HCT116 (cell line): ENCODE data around the gene FBXO40. TPM values are rescaled to one million over a fixed set of nuclear protein-coding genes. Genes with fewer than 3 reads are reported as not detected.

Experiments used
- ATAC-seq: fragments of 200-7000 bp; cut with Tn5 transposase; 2 replicates; pipeline ENCODE4 v1.9.1; 2020; ENCODE audit warnings: mild to moderate bottlenecking, moderate library complexity
- BruUV-seq: library from RNA; stranded (reverse); fragments of 400-500 nt; replicated peaks from 2 replicates; lab custom pipeline; 2021; lab: Mats Ljungman, UMichigan
- CTCF ChIA-PET: fragments of 300-600 bp; sonication (Branson Sonifier 250); formaldehyde crosslinking; loops from one replicate; lab custom pipeline; 2021; ENCODE audit warnings: antibody characterized with exemption; lab: Charles Lee
- POLR2A ChIA-PET: fragments of 300-600, 350-600 bp; sonication (Branson Sonifier 250); formaldehyde crosslinking; loops from one replicate; lab custom pipeline; 2021; ENCODE audit warnings: antibody characterized with exemption; lab: Charles Lee
- RAD21 ChIA-PET, 2 experiments: fragments of 300-600 bp; sonication (Branson Sonifier 250); formaldehyde crosslinking; loops; one replicate each; lab custom pipeline; 2023; ENCODE audit warnings: low total read pairs in 2 of 2; ENCODE audit not compliant: uncharacterized antibody in 2 of 2, unreplicated experiment in 2 of 2, low non-redundant PET in 1 of 2; lab: Charles Lee
- DNase-seq: peaks from one replicate; pipeline ENCODE4 v3.0.0-alpha.2; 2010; ENCODE audit warnings: low read depth, low spot score
- H2AFZ ChIP-seq: fragments of 200-600 bp; shearing (Covaris generic), sonication (generic); 2 replicates; pipeline ENCODE4 v1.6.1; 2017; ENCODE audit warnings: low read depth, mixed run types, mixed read lengths, antibody characterized with exemption, low read length; ENCODE audit not compliant: poor library complexity, severe bottlenecking
- H3K27ac ChIP-seq: 2 replicates; pipeline ENCODE4 v1.5.1; 2012; ENCODE audit warnings: low read depth, low read length
- H3K27me3 ChIP-seq: fragments of 200-600 bp; sonication (generic); 2 replicates; pipeline ENCODE4 v1.6.1; 2016; ENCODE audit warnings: mixed run types, low read length, mixed read lengths; ENCODE audit not compliant: insufficient read depth
- H3K36me3 ChIP-seq, 2 experiments: fragments of 200-500 bp in 1 of 2; fragments of 200-600 bp in 1 of 2; sonication (Bioruptor generic) in 1 of 2; sonication (generic) in 1 of 2; 2 replicates each; pipeline versions ENCODE4 v1.5.1 to v1.6.1; 2014 to 2016; ENCODE audit warnings: low read length in 2 of 2, inconsistent platforms in 1 of 2, mixed read lengths in 1 of 2, mixed run types in 1 of 2; ENCODE audit not compliant: insufficient read depth in 2 of 2, control insufficient read depth in 1 of 2
- H3K4me1 ChIP-seq, 2 experiments: fragments of 200-600 bp in 1 of 2; sonication (generic) in 1 of 2; 2 replicates each; pipeline versions ENCODE4 v1.5.1 to v1.6.1; 2012 to 2017; ENCODE audit warnings: low read length in 2 of 2, inconsistent platforms in 1 of 2, mild to moderate bottlenecking in 1 of 2, mixed read lengths in 1 of 2, mixed run types in 1 of 2, moderate library complexity in 1 of 2; ENCODE audit not compliant: insufficient read depth in 2 of 2, control insufficient read depth in 1 of 2
- H3K4me2 ChIP-seq: fragments of 200-600 bp; sonication (generic); 2 replicates; pipeline ENCODE4 v1.6.1; 2017; ENCODE audit warnings: mixed run types, low read length, mixed read lengths
- H3K4me3 ChIP-seq, 2 experiments: fragments of 200-600 bp in 1 of 2; sonication (generic) in 1 of 2; replicated peaks in 1 of 2; 2 replicates each; pipeline ENCODE4 v1.5.1; 2011 to 2016; ENCODE audit warnings: low read length in 2 of 2, control low read depth in 1 of 2, low read depth in 1 of 2, mild to moderate bottlenecking in 1 of 2, mixed read lengths in 1 of 2, mixed run types in 1 of 2
- H3K79me2 ChIP-seq: fragments of 200-600 bp; sonication (generic); 2 replicates; pipeline ENCODE4 v1.6.1; 2017; ENCODE audit warnings: mild to moderate bottlenecking, mixed run types, low read length, moderate library complexity, mixed read lengths; ENCODE audit not compliant: insufficient read depth
- H3K9ac ChIP-seq: fragments of 200-600 bp; sonication (generic); 2 replicates; pipeline ENCODE4 v1.6.1; 2016; ENCODE audit warnings: low read length, mixed read lengths
- H3K9me2 ChIP-seq: fragments of 200-600 bp; sonication (generic), shearing (Covaris generic); 2 replicates; pipeline ENCODE4 v1.6.1; 2017; ENCODE audit warnings: mixed run types, mild to moderate bottlenecking, moderate library complexity; ENCODE audit not compliant: insufficient read depth
- H3K9me3 ChIP-seq, 2 experiments: fragments of 200-500 bp in 1 of 2; fragments of 200-600 bp in 1 of 2; sonication (Bioruptor generic) in 1 of 2; sonication (generic) in 1 of 2; 2 replicates each; pipeline ENCODE4 v1.6.1; 2014 to 2017; ENCODE audit warnings: low read length in 2 of 2, mixed read lengths in 2 of 2, inconsistent platforms in 1 of 2, low read depth in 1 of 2, mild to moderate bottlenecking in 1 of 2, mixed run types in 1 of 2, moderate library complexity in 1 of 2; ENCODE audit not compliant: control insufficient read depth in 1 of 2, insufficient read depth in 1 of 2
- H4K20me1 ChIP-seq: fragments of 200-600 bp; sonication (generic), shearing (Covaris generic); 2 replicates; pipeline ENCODE4 v1.6.1; 2017; ENCODE audit warnings: mixed run types, mild to moderate bottlenecking, moderate library complexity; ENCODE audit not compliant: insufficient read depth
- ATF3 ChIP-seq: IDR thresholded peaks from 2 replicates; pipeline ENCODE4 v1.6.1; 2012
- CBX3 ChIP-seq: IDR thresholded peaks from 2 replicates; pipeline ENCODE4 v1.6.1; 2012; ENCODE audit warnings: low read depth
- EGR1 ChIP-seq: IDR thresholded peaks from 2 replicates; pipeline ENCODE4 v1.6.1; 2012; ENCODE audit warnings: low read depth
- ELF1 ChIP-seq: IDR thresholded peaks from 2 replicates; pipeline ENCODE4 v1.6.1; 2012; ENCODE audit warnings: low read depth, borderline replicate concordance
- FOSL1 ChIP-seq: IDR thresholded peaks from 2 replicates; pipeline ENCODE4 v1.6.1; 2012; ENCODE audit warnings: low read depth
- JUND ChIP-seq: IDR thresholded peaks from 2 replicates; pipeline ENCODE4 v1.6.1; 2012
- POLR2AphosphoS5 ChIP-seq: IDR thresholded peaks from 2 replicates; pipeline ENCODE4 v1.6.1; 2011; ENCODE audit warnings: mild to moderate bottlenecking, low read depth, low read length, moderate library complexity
- SRF ChIP-seq: IDR thresholded peaks from 2 replicates; pipeline ENCODE4 v1.6.1; 2012; ENCODE audit warnings: low read depth
- TCF7L2 ChIP-seq: IDR thresholded peaks from 2 replicates; pipeline ENCODE4 v1.7.0; 2011; ENCODE audit warnings: borderline replicate concordance, inconsistent platforms; ENCODE audit not compliant: insufficient read depth, insufficient read length; ENCODE audit errors: extremely low read depth
- YY1 ChIP-seq: IDR thresholded peaks from 2 replicates; pipeline ENCODE4 v1.6.1; 2011; ENCODE audit warnings: low read length, low read depth, moderate library complexity, mild to moderate bottlenecking; ENCODE audit not compliant: insufficient replicate concordance; ENCODE audit errors: extremely low read depth
- intact Hi-C: fragments of 100-400 bp; cut with micrococcal nuclease; formaldehyde crosslinking; loops from 2 replicates; pipeline ENCODE4 v1.10.0; 2022
- total RNA-seq: library from RNA; stranded (reverse); gene quantifications from one replicate; pipeline ENCODE4 v1.2.1, GENCODE V29; 2021; ENCODE audit not compliant: unreplicated experiment
- TF ChIP-seq, protein P1 (sequence below), 3 experiments: fragments of 200-600 bp in 1 of 3; sonication (generic) in 1 of 3; IDR thresholded peaks in 2 of 3; conservative IDR thresholded peaks in 1 of 3; 2 replicates each; pipeline ENCODE4 v1.5.1; 2012 to 2017; ENCODE audit warnings: low read depth in 2 of 3, low read length in 2 of 3, antibody characterized with exemption in 1 of 3, borderline replicate concordance in 1 of 3, control low read depth in 1 of 3, mild to moderate bottlenecking in 1 of 3, mixed read lengths in 1 of 3, mixed run types in 1 of 3, moderate library complexity in 1 of 3; ENCODE audit not compliant: insufficient read depth in 1 of 3
- TF ChIP-seq, protein P2 (sequence below): IDR thresholded peaks from 2 replicates; pipeline ENCODE4 v1.6.1; 2011; ENCODE audit warnings: mild to moderate bottlenecking, low read length, moderate library complexity; ENCODE audit not compliant: insufficient replicate concordance; ENCODE audit errors: extremely low read depth

The FBXO40 gene
- total RNA-seq, 1 experiment from 2014 or later, result not detected

DNA sequence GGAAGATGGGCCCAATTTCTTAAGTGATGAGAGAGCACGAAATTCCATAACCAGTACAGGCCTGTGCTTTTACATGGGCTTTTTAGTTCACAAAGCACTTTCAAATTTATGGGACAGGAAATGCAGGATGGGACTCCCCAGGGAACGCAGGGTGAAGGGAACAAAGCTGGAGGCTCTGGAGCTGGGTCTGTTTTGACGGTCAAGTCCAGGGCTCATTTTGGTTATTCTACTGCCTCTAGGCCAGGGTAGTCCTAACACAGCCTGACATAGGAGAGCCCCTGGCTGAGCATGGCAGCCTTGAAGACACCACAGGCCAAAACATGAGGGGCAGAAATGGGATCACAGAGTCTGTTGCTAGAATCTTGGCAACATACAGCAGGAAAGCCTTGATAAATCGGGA, 34.0 kb downstream of the FBXO40 start:
- H3K9ac ChIP-seq, result no peak overlapping the region
- intact Hi-C loops, result no loop called here

GRCh38 chr3:121627622-121628021, 34.4 kb downstream of the FBXO40 start:
- Histone ChIP-seq H3K4me3 (no peak overlapping the region), H3K4me2 (no peak overlapping the region), H3K9me2 (no peaks in the 10 kb centered on the region), H3K36me3 (no peaks in the 10 kb centered on the region), H2AFZ (no peak overlapping the region), H3K27ac (no peak overlapping the region), H3K9me3 (no peaks in the 10 kb centered on the region), H4K20me1 (no peaks in the 10 kb centered on the region), H3K4me1 (no peaks in the 10 kb centered on the region), H3K79me2 (no peaks in the 10 kb centered on the region), H3K27me3 (no peaks in the 10 kb centered on the region), H3K9ac (no peak overlapping the region)
- no peak for DNase-seq
- no TSS peak for BruUV-seq
- ATAC-seq, result no peak
- POLR2A ChIA-PET, result no interaction called here
- CTCF ChIA-PET, result no interaction called here
- RAD21 ChIA-PET, result no interaction called here
- intact Hi-C loops, result no loop called here
- TF ChIP-seq, protein P1, sequence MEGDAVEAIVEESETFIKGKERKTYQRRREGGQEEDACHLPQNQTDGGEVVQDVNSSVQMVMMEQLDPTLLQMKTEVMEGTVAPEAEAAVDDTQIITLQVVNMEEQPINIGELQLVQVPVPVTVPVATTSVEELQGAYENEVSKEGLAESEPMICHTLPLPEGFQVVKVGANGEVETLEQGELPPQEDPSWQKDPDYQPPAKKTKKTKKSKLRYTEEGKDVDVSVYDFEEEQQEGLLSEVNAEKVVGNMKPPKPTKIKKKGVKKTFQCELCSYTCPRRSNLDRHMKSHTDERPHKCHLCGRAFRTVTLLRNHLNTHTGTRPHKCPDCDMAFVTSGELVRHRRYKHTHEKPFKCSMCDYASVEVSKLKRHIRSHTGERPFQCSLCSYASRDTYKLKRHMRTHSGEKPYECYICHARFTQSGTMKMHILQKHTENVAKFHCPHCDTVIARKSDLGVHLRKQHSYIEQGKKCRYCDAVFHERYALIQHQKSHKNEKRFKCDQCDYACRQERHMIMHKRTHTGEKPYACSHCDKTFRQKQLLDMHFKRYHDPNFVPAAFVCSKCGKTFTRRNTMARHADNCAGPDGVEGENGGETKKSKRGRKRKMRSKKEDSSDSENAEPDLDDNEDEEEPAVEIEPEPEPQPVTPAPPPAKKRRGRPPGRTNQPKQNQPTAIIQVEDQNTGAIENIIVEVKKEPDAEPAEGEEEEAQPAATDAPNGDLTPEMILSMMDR (IDR thresholded peaks at IDR 0.05 in 2 of 3, conservative IDR thresholded peaks at IDR 0.05 in 1 of 3; ENCODE audit: borderline replicate concordance in 1 of 3, insufficient read depth in 1 of 3, low read depth in 2 of 3, low read length in 2 of 3), result no peak
- TF ChIP-seq, protein P2, sequence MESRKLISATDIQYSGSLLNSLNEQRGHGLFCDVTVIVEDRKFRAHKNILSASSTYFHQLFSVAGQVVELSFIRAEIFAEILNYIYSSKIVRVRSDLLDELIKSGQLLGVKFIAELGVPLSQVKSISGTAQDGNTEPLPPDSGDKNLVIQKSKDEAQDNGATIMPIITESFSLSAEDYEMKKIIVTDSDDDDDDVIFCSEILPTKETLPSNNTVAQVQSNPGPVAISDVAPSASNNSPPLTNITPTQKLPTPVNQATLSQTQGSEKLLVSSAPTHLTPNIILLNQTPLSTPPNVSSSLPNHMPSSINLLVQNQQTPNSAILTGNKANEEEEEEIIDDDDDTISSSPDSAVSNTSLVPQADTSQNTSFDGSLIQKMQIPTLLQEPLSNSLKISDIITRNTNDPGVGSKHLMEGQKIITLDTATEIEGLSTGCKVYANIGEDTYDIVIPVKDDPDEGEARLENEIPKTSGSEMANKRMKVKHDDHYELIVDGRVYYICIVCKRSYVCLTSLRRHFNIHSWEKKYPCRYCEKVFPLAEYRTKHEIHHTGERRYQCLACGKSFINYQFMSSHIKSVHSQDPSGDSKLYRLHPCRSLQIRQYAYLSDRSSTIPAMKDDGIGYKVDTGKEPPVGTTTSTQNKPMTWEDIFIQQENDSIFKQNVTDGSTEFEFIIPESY, result no peak
- TF ChIP-seq FOSL1, result no peak
- no peak for TF ChIP-seq TCF7L2
- no peak for TF ChIP-seq CBX3
- TF ChIP-seq SRF, result no peak
- TF ChIP-seq ELF1, result no peak

More for the DNA sequence above, 34.0 kb downstream of the FBXO40 start:
- BruUV-seq, result no TSS peak
- Histone ChIP-seq H3K4me3 (no peak overlapping the region), H3K79me2 (no peaks in the 10 kb centered on the region), H3K4me2 (no peak overlapping the region), H3K9me2 (no peaks in the 10 kb centered on the region), H2AFZ (no peak overlapping the region), H3K4me1 (no peaks in the 10 kb centered on the region), H3K27ac (no peak overlapping the region), H3K9me3 (no peaks in the 10 kb centered on the region), H3K36me3 (no peaks in the 10 kb centered on the region), H3K27me3 (no peaks in the 10 kb centered on the region; the same call in 1 of the 2 replicates), H4K20me1 (no peaks in the 10 kb centered on the region)
- CTCF ChIA-PET, result no interaction called here
- TF ChIP-seq ATF3, result no peak
- no peak for TF ChIP-seq SRF
- TF ChIP-seq YY1, result no peak
- no peak for TF ChIP-seq JUND
- no peak for TF ChIP-seq EGR1
- no peak for TF ChIP-seq ELF1
- TF ChIP-seq POLR2AphosphoS5, result no peak
- TF ChIP-seq, protein P2, result no peak
- TF ChIP-seq CBX3, result no peak
- DNase-seq, result no peak
- POLR2A ChIA-PET, result no interaction called here
- RAD21 ChIA-PET, result no interaction called here
- no peak for ATAC-seq
